Measurements from ENCODE around the gene SHISA6. TPM values are rescaled to one million over a fixed set of nuclear protein-coding genes. Genes with fewer than 3 reads are reported as not detected.

The SHISA6 gene
- total RNA-seq, 1 experiment from 2014 or later, result 2.9 TPM

GRCh38 chr17:11279776-11280344 lies 38.8 kb downstream of the SHISA6 start:
- DNase-seq, result peak; percentile 12
- no CpG with 5 or more reads among the region's 6 CpGs for WGBS (ENCODE audit: extremely low coverage, insufficient read length, low lambda C conversion rate)
- Histone ChIP-seq H3K79me2 (ENCODE audit: insufficient read depth, low read length) (no peaks in the 10 kb centered on the region), H3T11ph (ENCODE audit: low read length) (no peak overlapping the region), H3K4ac (ENCODE audit: low read depth, low read length) (no peak overlapping the region), H2BK15ac (ENCODE audit: low read depth, low read length) (no peak overlapping the region), H3K27me3 (ENCODE audit: insufficient read depth, low read length) (no peaks in the 10 kb centered on the region), H3K9me3 (ENCODE audit: control insufficient read depth, low read depth, low read length) (no peaks in the 10 kb centered on the region), H3K23ac (ENCODE audit: insufficient read length, low read depth, low read length) (no peak overlapping the region), H2BK20ac (ENCODE audit: low read depth, low read length, poor library complexity, severe bottlenecking) (no peak overlapping the region), H2BK5ac (ENCODE audit: insufficient read length, low read length) (no peak overlapping the region), H4K8ac (replicated peaks; ENCODE audit: insufficient read length, low read depth, low read length) (no peak overlapping the region), H3K9ac (ENCODE audit: extremely low read depth, insufficient read length, low read length) (no peak overlapping the region), H3K23me2 (ENCODE audit: insufficient read length, low read depth, low read length, poor library complexity, severe bottlenecking) (no peaks in the 10 kb centered on the region), H3K79me1 (ENCODE audit: insufficient read depth, low read depth, low read length, poor library complexity, severe bottlenecking) (no peaks in the 10 kb centered on the region), H3K18ac (ENCODE audit: insufficient read length, low read depth, low read length) (no peak overlapping the region), H3K14ac (ENCODE audit: insufficient read depth, low read length) (no peak overlapping the region), H4K91ac (ENCODE audit: insufficient read length, low read depth, low read length) (no peak overlapping the region), H4K5ac (ENCODE audit: insufficient read length, low read depth, low read length) (no peak overlapping the region), H2BK12ac (ENCODE audit: insufficient read length, low read depth, low read length) (no peak overlapping the region), H2AK5ac (ENCODE audit: insufficient read length, low read length) (no peak overlapping the region), H3K4me2 (ENCODE audit: insufficient read depth, insufficient read length, low read length) (no peak overlapping the region), H3K56ac (ENCODE audit: insufficient read length, low read depth, low read length) (no peak overlapping the region), H4K20me1 (ENCODE audit: control insufficient read depth, insufficient read depth, insufficient read length) (no peaks in the 10 kb centered on the region), H3K27ac (ENCODE audit: insufficient read length, low read depth, low read length) (no peak overlapping the region), H2AFZ (ENCODE audit: low read length) (no peak overlapping the region), H3K4me1 (ENCODE audit: insufficient read depth, low read length) (no peaks in the 10 kb centered on the region), H2BK120ac (ENCODE audit: low read depth, low read length, poor library complexity, severe bottlenecking) (peak overlapping the region; percentile 19)
- Mint-ChIP-seq H3K27me3 (ENCODE audit: low read depth) (no peaks in the 10 kb centered on the region), H3K36me3 (ENCODE audit: insufficient read depth in 1 of 3, low read depth in 3 of 3) (peaks cover 0 to 12% (median 7%) of the 10 kb centered on the region in 3 experiments; a peak in 3 of 7 replicates), H3K4me1 (peaks cover 11 to 16% of the 10 kb centered on the region in 2 experiments), H3K4me3 (no peak overlapping the region), H3K9me3 (peaks cover 7 to 10% of the 10 kb centered on the region in 2 experiments; a peak in 4 of 5 replicates), H3K27ac (no peak overlapping the region; a peak in 1 of 7 replicates)
- TF ChIP-seq, protein P1, sequence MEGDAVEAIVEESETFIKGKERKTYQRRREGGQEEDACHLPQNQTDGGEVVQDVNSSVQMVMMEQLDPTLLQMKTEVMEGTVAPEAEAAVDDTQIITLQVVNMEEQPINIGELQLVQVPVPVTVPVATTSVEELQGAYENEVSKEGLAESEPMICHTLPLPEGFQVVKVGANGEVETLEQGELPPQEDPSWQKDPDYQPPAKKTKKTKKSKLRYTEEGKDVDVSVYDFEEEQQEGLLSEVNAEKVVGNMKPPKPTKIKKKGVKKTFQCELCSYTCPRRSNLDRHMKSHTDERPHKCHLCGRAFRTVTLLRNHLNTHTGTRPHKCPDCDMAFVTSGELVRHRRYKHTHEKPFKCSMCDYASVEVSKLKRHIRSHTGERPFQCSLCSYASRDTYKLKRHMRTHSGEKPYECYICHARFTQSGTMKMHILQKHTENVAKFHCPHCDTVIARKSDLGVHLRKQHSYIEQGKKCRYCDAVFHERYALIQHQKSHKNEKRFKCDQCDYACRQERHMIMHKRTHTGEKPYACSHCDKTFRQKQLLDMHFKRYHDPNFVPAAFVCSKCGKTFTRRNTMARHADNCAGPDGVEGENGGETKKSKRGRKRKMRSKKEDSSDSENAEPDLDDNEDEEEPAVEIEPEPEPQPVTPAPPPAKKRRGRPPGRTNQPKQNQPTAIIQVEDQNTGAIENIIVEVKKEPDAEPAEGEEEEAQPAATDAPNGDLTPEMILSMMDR (conservative IDR thresholded peaks at IDR 0.05), result no peak
